Osteocyte (in vitro differentiated cells): ENCODE results near the gene DOCK3. TPM values are rescaled to one million over a fixed set of nuclear protein-coding genes. Genes with fewer than 3 reads are reported as not detected.
"Not testable (repeated sequence)": the region's sequence is repeated elsewhere in the genome, so short reads cannot be mapped to it uniquely, and the experiment has no call there.

Experiments
- DNase-seq: peaks from one replicate; pipeline ENCODE4 v3.0.0; 2021; ENCODE audit warnings: mixed read lengths; ENCODE audit not compliant: unreplicated experiment; ENCODE audit errors: extremely low spot score
- H3K27ac Mint-ChIP-seq: one replicate; pipeline ENCODE4 v1.8.0; 2021; ENCODE audit warnings: mild to moderate bottlenecking, mixed read lengths; ENCODE audit not compliant: unreplicated experiment
- H3K27me3 Mint-ChIP-seq: one replicate; pipeline ENCODE4 v1.8.0; 2021; ENCODE audit warnings: mixed read lengths; ENCODE audit not compliant: unreplicated experiment
- H3K36me3 Mint-ChIP-seq: one replicate; pipeline ENCODE4 v1.8.0; 2021; ENCODE audit warnings: mixed read lengths; ENCODE audit not compliant: unreplicated experiment
- H3K4me1 Mint-ChIP-seq: one replicate; pipeline ENCODE4 v1.8.0; 2021; ENCODE audit warnings: mixed read lengths; ENCODE audit not compliant: unreplicated experiment
- H3K4me3 Mint-ChIP-seq: one replicate; pipeline ENCODE4 v1.8.0; 2021; ENCODE audit warnings: mild to moderate bottlenecking, moderate library complexity, mixed read lengths; ENCODE audit not compliant: unreplicated experiment
- H3K9me3 Mint-ChIP-seq: one replicate; pipeline ENCODE4 v1.8.0; 2021; ENCODE audit warnings: mixed read lengths; ENCODE audit not compliant: unreplicated experiment
- CTCF ChIP-seq: fragments of 200-600 bp; sonication (generic); IDR thresholded peaks from 2 replicates; pipeline ENCODE4 v1.5.0; 2021; ENCODE audit warnings: antibody characterized with exemption, mild to moderate bottlenecking, moderate library complexity
- total RNA-seq: library from RNA; stranded (reverse); gene quantifications from 2 replicates; pipeline ENCODE4 v1.2.1, GENCODE V29; 2021

Gene DOCK3
- total RNA-seq, 1 donor from 2014 or later, result 0.24 TPM

GRCh38 chr3:50792568-50792967 is 117.8 kb downstream of the DOCK3 start:
- no peak overlapping the region for H3K27ac Mint-ChIP-seq

GRCh38 chr3:50803805-50804204 is 129.1 kb downstream of the DOCK3 start:
- H3K9me3 Mint-ChIP-seq, result peaks cover 40% of the 10 kb centered on the region

More at GRCh38 chr3:50792568-50792967, 117.8 kb downstream of the DOCK3 start:
- H3K4me1 Mint-ChIP-seq, result no peaks in the 10 kb centered on the region
- DNase-seq, result no peak
- no peaks in the 10 kb centered on the region for H3K27me3 Mint-ChIP-seq
- H3K4me3 Mint-ChIP-seq, result no peak overlapping the region
- no peak for TF ChIP-seq CTCF
- H3K36me3 Mint-ChIP-seq, result no peaks in the 10 kb centered on the region
- peaks cover 9% of the 10 kb centered on the region for H3K9me3 Mint-ChIP-seq

GRCh38 chr3:50804376-50804775 is 129.6 kb downstream of the DOCK3 start:
- H3K9me3 Mint-ChIP-seq, result peaks cover 35% of the 10 kb centered on the region

More at GRCh38 chr3:50803805-50804204, 129.1 kb downstream of the DOCK3 start:
- not testable (repeated sequence) for H3K36me3 Mint-ChIP-seq, DNase-seq, H3K27me3 Mint-ChIP-seq, H3K4me1 Mint-ChIP-seq, H3K4me3 Mint-ChIP-seq, H3K27ac Mint-ChIP-seq

GRCh38 chr3:50805321-50805720 is 130.6 kb downstream of the DOCK3 start:
- H3K4me1 Mint-ChIP-seq, result no peaks in the 10 kb centered on the region
- no peak overlapping the region for H3K27ac Mint-ChIP-seq
- no peak overlapping the region for H3K4me3 Mint-ChIP-seq

More at GRCh38 chr3:50804376-50804775, 129.6 kb downstream of the DOCK3 start:
- H3K27me3 Mint-ChIP-seq, H3K27ac Mint-ChIP-seq, H3K4me3 Mint-ChIP-seq, H3K36me3 Mint-ChIP-seq, DNase-seq, H3K4me1 Mint-ChIP-seq: not testable (repeated sequence)

GRCh38 chr3:50806031-50806430 is 131.3 kb downstream of the DOCK3 start:
- no peak overlapping the region for H3K4me3 Mint-ChIP-seq
- H3K27ac Mint-ChIP-seq, result no peak overlapping the region
- peaks cover 22% of the 10 kb centered on the region for H3K9me3 Mint-ChIP-seq
- TF ChIP-seq CTCF, result no peak
- H3K27me3 Mint-ChIP-seq, result no peaks in the 10 kb centered on the region
- DNase-seq, result no peak
- no peaks in the 10 kb centered on the region for H3K4me1 Mint-ChIP-seq
- no peaks in the 10 kb centered on the region for H3K36me3 Mint-ChIP-seq

More at GRCh38 chr3:50805321-50805720, 130.6 kb downstream of the DOCK3 start:
- H3K36me3 Mint-ChIP-seq, result no peaks in the 10 kb centered on the region
- H3K27me3 Mint-ChIP-seq, result no peaks in the 10 kb centered on the region
- TF ChIP-seq CTCF, result no peak
- no peak for DNase-seq
- H3K9me3 Mint-ChIP-seq, result peaks cover 29% of the 10 kb centered on the region

GRCh38 chr3:50806806-50807205 is 132.1 kb downstream of the DOCK3 start:
- no peak for TF ChIP-seq CTCF
- H3K27ac Mint-ChIP-seq, result no peak overlapping the region
- H3K36me3 Mint-ChIP-seq, result no peaks in the 10 kb centered on the region
- no peak overlapping the region for H3K4me3 Mint-ChIP-seq
- no peaks in the 10 kb centered on the region for H3K4me1 Mint-ChIP-seq
- H3K27me3 Mint-ChIP-seq, result no peaks in the 10 kb centered on the region
- DNase-seq, result no peak
- H3K9me3 Mint-ChIP-seq, result peaks cover 14% of the 10 kb centered on the region
